HG03045 (cell line): Measurements from ENCODE around the gene TPRG1L.
"Not testable (repeated sequence)": the region's sequence is repeated elsewhere in the genome, so short reads cannot be mapped to it uniquely, and the experiment has no call there.

Experiments used
- ATAC-seq: cut with Tn5 transposase; IDR thresholded peaks from one replicate; pipeline ENCODE4 v1.9.1; 2021; ENCODE audit warnings: mild to moderate bottlenecking, moderate library complexity; ENCODE audit not compliant: unreplicated experiment

The TPRG1L gene

GRCh38 chr1:3607703-3608065, 17.1 kb upstream of the TPRG1L start:
- ATAC-seq: no peak

DNA sequence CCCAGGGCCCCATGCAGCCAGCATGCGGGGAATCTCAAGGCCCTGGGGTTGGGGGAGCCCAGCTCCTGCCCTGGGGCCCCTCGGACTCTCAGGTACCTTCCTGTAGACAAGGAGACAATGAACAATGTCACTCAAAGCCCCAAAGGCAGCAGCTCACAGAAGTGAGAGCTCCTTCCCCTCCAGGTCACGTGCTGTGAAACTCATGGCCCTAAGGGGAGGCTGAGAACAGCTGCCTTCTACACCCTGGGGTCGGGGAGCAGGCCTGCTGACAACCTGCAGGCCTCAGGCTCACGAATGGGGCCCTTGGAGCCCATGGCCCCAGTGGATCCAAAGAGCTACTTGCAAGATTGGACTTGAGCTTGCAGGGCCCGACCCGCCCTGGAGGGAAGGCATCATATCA, 16.7 kb upstream of the TPRG1L start:
- no peak for ATAC-seq

GRCh38 chr1:3609016-3609768, 15.6 kb upstream of the TPRG1L start:
- no peak for ATAC-seq

DNA sequence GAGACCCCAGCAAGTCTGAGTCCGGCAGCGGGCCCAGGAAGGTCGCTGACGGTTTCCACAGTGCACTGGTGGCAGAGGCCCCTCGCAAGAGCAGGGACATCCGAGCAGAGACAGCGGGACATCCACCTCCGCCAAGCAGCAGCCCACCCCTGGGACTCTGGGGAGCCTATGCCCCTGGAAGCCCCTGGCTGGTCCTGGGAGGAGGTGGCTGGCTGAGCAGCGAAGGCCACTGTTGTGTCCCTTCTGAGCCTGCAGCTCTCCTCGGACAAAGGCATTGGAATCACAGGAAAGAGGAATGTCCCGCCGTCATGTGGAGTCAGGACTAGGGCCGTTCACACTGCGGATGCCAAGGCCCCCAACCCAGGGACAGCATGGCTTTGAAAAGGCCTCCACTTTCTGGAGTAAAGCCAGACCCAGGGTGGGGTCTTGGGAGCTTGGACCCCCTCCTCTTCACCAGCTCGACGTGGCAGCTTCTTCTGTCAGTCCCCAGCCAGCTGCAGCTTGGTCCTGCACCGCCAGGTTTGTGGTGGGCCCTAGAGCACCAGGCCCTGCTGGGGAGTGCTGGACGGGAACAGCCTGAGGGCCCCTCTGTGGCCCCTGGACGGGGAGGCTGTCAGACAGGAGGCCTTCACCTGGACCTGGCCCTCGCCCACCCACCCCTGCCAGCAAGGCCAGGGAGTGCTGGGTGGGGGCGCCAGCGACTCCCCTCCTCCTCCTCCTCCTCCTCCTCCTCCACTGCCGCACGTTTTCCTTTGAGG, 14.9 kb upstream of the TPRG1L start:
- no peak for ATAC-seq

DNA sequence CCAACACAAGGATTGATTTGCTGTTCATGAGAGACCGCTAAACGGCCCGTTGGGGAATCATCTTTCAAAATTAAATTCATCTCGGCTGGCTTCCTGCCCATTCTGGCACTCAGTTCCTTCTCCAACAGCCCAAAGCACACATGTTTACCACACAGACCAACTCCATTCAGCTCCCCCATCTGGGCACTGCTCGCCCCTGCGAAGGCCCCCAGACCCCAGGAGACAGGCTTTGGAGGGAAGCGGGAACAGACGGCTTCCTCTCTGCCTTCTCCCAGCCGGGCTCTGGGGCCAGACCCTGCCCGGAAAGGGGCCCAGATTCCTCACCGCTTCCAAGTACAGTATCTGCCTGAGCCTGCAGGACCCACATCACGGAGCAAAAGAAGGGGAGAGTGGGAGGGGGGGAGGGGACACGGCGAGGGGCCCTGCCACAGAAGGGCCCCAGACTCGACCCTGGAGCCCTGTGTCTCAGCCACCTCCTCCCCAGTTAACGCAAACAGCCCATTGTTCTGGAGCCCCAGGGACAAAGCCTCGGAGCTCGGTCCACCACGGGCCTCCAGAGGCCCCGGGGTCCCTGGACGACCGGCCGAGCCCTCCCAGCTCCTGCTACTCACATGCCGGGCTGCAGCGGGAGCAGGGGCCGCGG, 14.2 kb upstream of the TPRG1L start:
- ATAC-seq: no peak

- ATAC-seq: no peak
These were observed 13.4 kb upstream of the TPRG1L start, which contains the start of gene MEGF6 for GRCh38 chr1:3611170-3612019. MEGF6 (minus strand) TSS chr1:3611508; CDS start chr1:3611268, 240 bp downstream.

DNA sequence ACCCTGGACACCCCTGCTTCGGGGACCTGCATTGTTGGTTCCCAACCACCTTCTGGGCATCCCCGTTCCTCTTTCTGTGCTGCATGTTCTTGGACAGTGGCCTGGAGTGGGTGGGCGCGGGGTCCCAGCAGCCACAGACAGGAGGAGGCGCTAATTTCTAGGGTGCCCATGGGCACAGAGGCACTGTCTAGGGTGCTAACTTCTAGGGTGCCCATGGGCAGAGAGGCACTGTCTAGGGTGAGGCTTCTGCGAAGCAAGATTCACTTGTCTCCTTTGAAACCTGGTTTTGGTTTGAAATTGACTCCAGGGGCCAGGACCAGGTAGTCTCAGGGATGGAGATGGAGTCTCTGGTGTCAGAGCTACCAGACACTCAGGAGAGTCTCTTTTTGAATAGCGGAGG, 12.7 kb upstream of the TPRG1L start:
- no peak for ATAC-seq

- ATAC-seq: no peak
These were observed 9.8 kb upstream of the TPRG1L start for GRCh38 chr1:3614755-3615742.

GRCh38 chr1:3616861-3617260, 8.0 kb upstream of the TPRG1L start:
- ATAC-seq: no peak

DNA sequence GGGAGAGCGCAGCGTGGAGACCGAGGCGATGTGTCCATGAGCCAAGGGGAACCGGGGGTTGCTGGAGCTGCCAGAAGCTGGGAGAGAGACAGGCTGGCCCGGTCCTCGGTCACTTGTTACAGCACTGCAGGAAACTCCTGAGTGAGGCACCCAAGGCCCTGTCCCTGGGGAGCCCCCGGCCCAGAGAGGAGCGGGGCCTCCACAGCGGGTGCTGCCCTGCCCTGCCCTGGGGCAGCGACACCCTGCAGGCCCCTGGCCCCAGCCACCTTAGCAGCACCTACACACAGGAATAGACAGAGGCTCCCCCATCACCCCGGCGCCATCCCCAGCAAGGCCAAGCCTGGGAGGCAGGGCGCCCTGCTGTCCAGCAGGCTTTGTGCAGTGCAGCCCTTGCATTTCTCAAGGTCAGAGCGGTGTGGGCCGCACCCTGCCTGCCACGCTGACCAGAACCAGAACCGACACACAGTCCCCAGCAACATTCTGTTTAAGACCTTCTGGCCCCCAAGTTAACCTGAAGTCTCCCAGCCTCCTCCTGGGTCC, 6.9 kb upstream of the TPRG1L start:
- ATAC-seq: no peak

DNA sequence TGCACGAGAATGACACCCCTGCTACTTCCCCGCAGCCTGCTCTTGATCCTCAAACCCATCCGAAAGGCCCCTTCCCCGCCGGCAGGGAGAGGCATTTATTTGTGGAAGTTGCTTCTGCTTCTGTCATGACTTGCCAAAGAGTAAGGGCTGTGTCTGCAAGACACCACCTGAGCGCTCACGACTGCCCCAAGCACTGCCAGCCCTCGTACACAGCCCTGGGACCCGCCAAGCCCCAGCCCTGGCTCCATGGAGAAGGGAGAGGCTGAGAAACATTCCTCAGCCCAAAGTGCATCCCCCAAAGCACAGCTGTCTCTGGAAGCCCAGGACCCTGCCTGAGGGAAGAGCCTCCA, 6.3 kb upstream of the TPRG1L start:
- no peak for ATAC-seq

- no peak for ATAC-seq
These were observed 5.7 kb upstream of the TPRG1L start for GRCh38 chr1:3618881-3619671.

DNA sequence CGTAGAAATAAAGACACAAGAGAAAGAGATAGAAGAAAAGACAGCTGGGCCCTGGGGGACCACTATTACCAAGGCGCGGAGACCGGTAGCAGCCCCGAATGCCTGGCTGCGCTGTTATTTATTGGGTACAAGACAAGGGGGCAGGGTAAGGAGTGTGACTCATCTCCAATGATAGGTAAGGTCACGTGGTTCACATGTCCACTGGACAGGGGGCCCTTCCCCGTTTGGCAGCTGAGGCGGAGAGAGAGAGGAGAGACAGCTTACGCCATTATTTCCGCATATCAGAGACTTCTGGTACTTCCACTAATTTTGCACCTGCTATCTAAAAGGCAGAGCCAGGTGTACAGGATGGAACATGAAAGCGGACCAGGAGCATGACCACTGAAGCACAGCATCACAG, 4.1 kb upstream of the TPRG1L start:
- ATAC-seq: no peak

DNA sequence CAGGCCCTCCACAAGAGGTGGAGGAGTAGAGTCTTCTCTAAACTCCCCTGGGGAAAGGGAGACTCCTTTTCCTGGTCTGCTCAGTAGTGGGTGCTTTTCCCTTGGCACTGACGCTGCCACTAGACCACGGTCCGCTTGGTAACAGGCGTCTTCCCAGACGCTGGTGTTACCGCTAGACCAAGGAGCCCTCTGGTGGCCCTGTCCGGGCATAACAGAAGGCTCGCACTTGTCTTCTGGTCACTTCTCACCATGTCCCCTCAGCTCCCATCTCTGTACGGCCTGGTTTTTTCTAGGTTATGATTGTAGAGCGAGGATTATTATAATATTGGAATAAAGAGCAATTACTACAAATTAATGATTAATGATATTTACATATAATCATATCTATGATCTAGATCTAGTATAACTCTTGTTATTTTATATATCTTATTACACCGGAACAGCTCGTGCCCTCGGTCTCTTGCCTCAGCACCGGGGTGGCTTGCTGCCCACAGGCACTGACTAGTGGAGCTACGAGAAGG, 3.6 kb upstream of the TPRG1L start:
- not testable (repeated sequence) for ATAC-seq

DNA sequence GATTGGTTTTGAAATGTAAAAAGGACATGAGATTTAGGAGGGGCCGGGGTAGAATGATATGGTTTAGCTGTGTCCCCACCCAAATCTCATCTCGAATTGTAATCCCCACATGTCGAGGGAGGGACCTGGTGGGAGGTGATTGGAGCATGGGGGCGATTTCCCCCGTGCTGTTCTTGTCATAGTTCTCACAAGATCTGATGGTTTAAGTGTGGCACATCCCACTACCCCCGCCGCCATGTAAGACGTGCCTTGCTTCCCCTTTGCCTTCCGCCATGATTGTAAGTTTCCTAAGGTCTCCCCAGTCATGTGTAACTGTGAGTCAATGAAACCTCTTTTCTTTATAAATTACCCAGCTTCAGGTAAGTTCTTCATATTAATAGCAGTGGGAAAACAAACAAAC, 2.7 kb upstream of the TPRG1L start:
- ATAC-seq: not testable (repeated sequence)

DNA sequence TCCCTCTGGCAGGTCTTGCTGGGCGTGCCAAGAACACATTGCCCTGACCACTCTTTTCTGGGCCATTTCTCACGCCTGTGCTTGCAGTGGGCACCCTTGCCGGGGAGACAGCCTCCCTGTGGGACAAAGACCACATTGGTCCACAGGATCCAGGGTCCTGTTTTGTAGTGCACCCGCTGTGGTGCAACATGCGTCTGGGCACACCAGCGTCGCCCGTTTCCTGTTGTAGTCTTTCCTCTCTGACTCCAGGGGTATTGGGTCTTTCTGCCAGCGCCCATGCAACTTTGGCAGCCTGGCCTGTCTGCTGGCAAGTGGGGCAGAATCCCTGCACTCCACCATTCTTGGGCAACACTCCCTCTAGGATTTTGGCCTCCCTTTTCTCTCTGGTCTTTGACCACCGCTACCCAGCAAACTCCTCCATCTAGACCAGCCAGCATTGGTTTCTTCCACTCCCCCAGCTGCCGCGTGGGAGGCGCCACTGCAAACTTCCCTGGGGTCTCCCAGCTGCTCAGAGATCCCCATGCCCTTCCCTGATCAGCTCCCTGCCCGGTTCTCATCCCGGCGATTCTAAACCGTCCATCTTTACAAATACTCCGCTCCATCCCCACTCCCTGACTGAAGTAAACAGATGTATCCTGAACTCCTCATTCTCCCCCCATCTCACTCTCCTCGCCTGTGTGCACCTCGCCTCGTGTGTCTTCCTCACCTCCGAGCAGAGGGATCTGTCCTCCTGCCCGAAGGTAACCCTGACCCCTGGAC, 1.2 kb upstream of the TPRG1L start:
- ATAC-seq: no peak

DNA sequence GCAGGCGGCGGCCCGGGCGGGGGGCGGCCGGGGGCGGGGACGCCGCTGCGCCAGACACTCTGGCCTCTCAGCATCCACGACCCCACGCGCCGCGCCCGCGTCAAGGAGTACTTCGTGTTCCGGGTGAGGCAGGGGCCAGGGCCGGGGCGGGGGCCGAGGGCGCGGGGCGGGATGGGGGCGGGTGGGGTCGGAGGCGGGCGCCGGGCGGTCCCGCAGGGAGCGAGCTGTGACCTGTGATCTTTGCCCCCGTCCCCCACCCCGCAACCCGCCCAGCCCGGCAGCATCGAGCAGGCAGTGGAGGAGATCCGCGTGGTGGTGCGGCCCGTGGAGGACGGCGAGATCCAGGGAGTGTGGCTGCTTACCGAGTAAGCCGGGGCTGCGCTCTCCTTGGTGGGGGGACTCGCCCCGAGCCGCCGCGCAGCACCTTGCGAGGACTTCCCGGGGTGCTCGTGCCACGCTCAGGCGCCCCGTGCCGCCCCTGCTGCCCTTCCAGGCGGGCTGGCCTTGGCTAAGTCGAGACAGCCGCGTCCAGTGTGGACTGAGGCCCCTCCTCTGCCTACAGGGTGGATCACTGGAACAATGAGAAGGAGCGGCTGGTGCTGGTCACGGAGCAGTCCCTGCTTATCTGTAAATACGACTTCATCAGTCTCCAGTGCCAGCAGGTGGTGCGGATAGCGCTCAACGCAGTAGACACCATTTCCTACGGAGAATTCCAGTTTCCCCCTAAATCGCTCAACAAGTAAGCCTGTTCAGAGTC, 514 bp downstream of the TPRG1L start:
- no peak for ATAC-seq
